Stimulated activated CD4-positive, alpha-beta T cell treated with anti-CD3 and anti-CD28 coated beads, Interleukin-4, amount 100 ng/mL, for 48 hours (primary cell): Measurements from ENCODE around the gene DHDH.
"Not testable (repeated sequence)": the region's sequence is repeated elsewhere in the genome, so short reads cannot be mapped to it uniquely, and the experiment has no call there.

ENCODE experiments used
- DNase-seq, 2 donors: peaks; one replicate each; pipeline ENCODE4 v3.0.0-alpha.2; 2020; ENCODE audit warnings: low read depth in 2 of 2

Gene DHDH

GRCh38 chr19:48915757-48916156 lies 17.7 kb upstream of the DHDH start:
- no peak for DNase-seq

GRCh38 chr19:48918071-48918470 lies 15.4 kb upstream of the DHDH start:
- no peak for DNase-seq

- DNase-seq = no peak
These were observed 14.7 kb upstream of the DHDH start for GRCh38 chr19:48918801-48919247.

GRCh38 chr19:48919271-48919670 lies 14.2 kb upstream of the DHDH start:
- DNase-seq = not testable (repeated sequence)

GRCh38 chr19:48920949-48921348 lies 12.6 kb upstream of the DHDH start:
- DNase-seq = no peak

- DNase-seq = no peak
These were observed 11.6 kb upstream of the DHDH start for GRCh38 chr19:48921721-48922500.

GRCh38 chr19:48922548-48923490 lies 10.7 kb upstream of the DHDH start:
- no peak for DNase-seq

GRCh38 chr19:48925240-48925843 lies 8.2 kb upstream of the DHDH start:
- no peak for DNase-seq

GRCh38 chr19:48925890-48926289 lies 7.6 kb upstream of the DHDH start:
- DNase-seq = not testable (repeated sequence)

GRCh38 chr19:48926909-48927308 lies 6.6 kb upstream of the DHDH start:
- peak in 1 of 2 donors; percentile 10 for DNase-seq

GRCh38 chr19:48927692-48928091 lies 5.8 kb upstream of the DHDH start:
- not testable (repeated sequence) for DNase-seq

- DNase-seq = no peak
These were observed 5.1 kb upstream of the DHDH start for GRCh38 chr19:48928164-48929025.

GRCh38 chr19:48934837-48935236 lies 1.3 kb downstream of the DHDH start:
- no peak for DNase-seq

- no peak for DNase-seq
These were observed 2.4 kb downstream of the DHDH start for GRCh38 chr19:48935864-48936263.

GRCh38 chr19:48938256-48938655 lies 4.8 kb downstream of the DHDH start:
- DNase-seq = no peak

- no peak for DNase-seq
These were observed 7.4 kb downstream of the DHDH start for GRCh38 chr19:48940902-48941301.

GRCh38 chr19:48943081-48943480 lies 9.6 kb downstream of the DHDH start:
- no peak for DNase-seq

- DNase-seq = no peak
These were observed 11.9 kb downstream of the DHDH start for GRCh38 chr19:48945415-48945814.

- DNase-seq = no peak
These were observed 12.3 kb downstream of the DHDH start for GRCh38 chr19:48945817-48946216.

GRCh38 chr19:48946463-48947257 lies 13.2 kb downstream of the DHDH start:
- no peak for DNase-seq

GRCh38 chr19:48947258-48947542 lies 13.7 kb downstream of the DHDH start:
- DNase-seq = no peak
